HepG2 (cell line): ENCODE data around the gene FAM200B. TPM values are rescaled to one million over a fixed set of nuclear protein-coding genes. Genes with fewer than 3 reads are reported as not detected.

Source experiments
- ATAC-seq: fragments of 200-7000 bp; cut with Tn5 transposase; 3 replicates; pipeline ENCODE4 v1.9.1; 2020; ENCODE audit warnings: mild to moderate bottlenecking, moderate library complexity
- BruUV-seq: library from RNA; stranded (reverse); fragments of 400-500 nt; replicated peaks from 2 replicates; lab custom pipeline; 2021; lab: Mats Ljungman, UMichigan
- CTCF ChIA-PET: fragments of 300-600 bp; formaldehyde crosslinking; extraction: SDS; loops from one replicate; lab custom pipeline; 2021; ENCODE audit warnings: low total read pairs, inconsistent platforms, low intra/inter-chr PET ratio; lab: Yijun Ruan, JAX
- POLR2A ChIA-PET: fragments of 350-600 bp; sonication (Branson Sonifier 250); formaldehyde crosslinking; loops from one replicate; lab custom pipeline; 2020; ENCODE audit warnings: antibody characterized with exemption, inconsistent platforms; lab: Yijun Ruan, JAX
- DNase-seq: peaks from one replicate; pipeline ENCODE4 v3.0.0-alpha.2; 2015; ENCODE audit warnings: low spot score
- FAIRE-seq: peaks from 3 replicates; lab custom pipeline; 2011; peaks lifted over from hg19 to GRCh38; lab: Jason Lieb, UNC
- H2AFZ ChIP-seq: one replicate; pipeline ENCODE4 v1.6.1; 2011; ENCODE audit warnings: low read length, inconsistent platforms
- H3K27ac ChIP-seq: fragments of 300-600 bp; 3 replicates; pipeline ENCODE4 v1.8.0; 2011; ENCODE audit warnings: mixed run types, mild to moderate bottlenecking, mixed read lengths, low read length, inconsistent platforms; ENCODE audit not compliant: insufficient read depth; ENCODE audit errors: extremely low read length
- H3K27me3 ChIP-seq, 2 experiments: fragments of 200-600 bp in 1 of 2; 2 replicates in 1 of 2; 3 replicates in 1 of 2; pipeline versions ENCODE4 v1.6.0 to v1.8.0; 2011; ENCODE audit warnings: low read length in 2 of 2, mild to moderate bottlenecking in 2 of 2, moderate library complexity in 2 of 2, inconsistent platforms in 1 of 2; ENCODE audit not compliant: insufficient read depth in 2 of 2, control insufficient read depth in 1 of 2
- H3K36me3 ChIP-seq, 2 experiments: fragments of 200-600 bp in 1 of 2; replicated peaks in 1 of 2; 2 replicates in 1 of 2; 3 replicates in 1 of 2; pipeline versions ENCODE4 v1.5.1 to v1.8.0; 2011; ENCODE audit warnings: low read length in 2 of 2, inconsistent platforms in 1 of 2; ENCODE audit not compliant: insufficient read depth in 2 of 2, control insufficient read depth in 1 of 2
- H3K4me1 ChIP-seq: 2 replicates; pipeline ENCODE4 v1.5.1; 2012; ENCODE audit warnings: low read length, inconsistent platforms; ENCODE audit not compliant: insufficient read depth
- H3K4me2 ChIP-seq: 2 replicates; pipeline ENCODE4 v1.6.0; 2011; ENCODE audit warnings: low read depth, low read length, inconsistent platforms
- H3K4me3 ChIP-seq, 3 experiments: fragments of 200-600 bp in 1 of 3; sonication (generic), shearing (Covaris generic) in 1 of 3; replicated peaks in 1 of 3; 2 replicates each; pipeline ENCODE4 v1.5.1; 2011 to 2016; ENCODE audit warnings: low read length in 3 of 3, inconsistent platforms in 2 of 3, low read depth in 2 of 3, mild to moderate bottlenecking in 2 of 3, control low read depth in 1 of 3, mixed read lengths in 1 of 3; ENCODE audit not compliant: insufficient read depth in 1 of 3
- H3K79me2 ChIP-seq: one replicate; pipeline ENCODE4 v1.6.1; 2011; ENCODE audit warnings: low read length, inconsistent platforms; ENCODE audit not compliant: insufficient read depth
- H3K9ac ChIP-seq: 2 replicates; pipeline ENCODE4 v1.6.0; 2011; ENCODE audit warnings: mild to moderate bottlenecking, low read depth, low read length, inconsistent platforms; ENCODE audit not compliant: insufficient read depth
- H3K9me3 ChIP-seq: 2 replicates; pipeline ENCODE4 v1.5.1; 2012; ENCODE audit warnings: mild to moderate bottlenecking, low read length
- H4K20me1 ChIP-seq: 2 replicates; pipeline ENCODE4 v1.6.0; 2011; ENCODE audit warnings: inconsistent platforms, mild to moderate bottlenecking, low read length, moderate library complexity; ENCODE audit not compliant: insufficient read depth
- ARID2 ChIP-seq: sonication (generic); formaldehyde crosslinking; IDR thresholded peaks from 2 replicates; pipeline ENCODE4 v1.8.1; 2022; ENCODE audit warnings: mild to moderate bottlenecking, missing genetic modification reagents, borderline replicate concordance
- ATF7-NPFF ChIP-seq: sonication (generic); formaldehyde crosslinking; IDR thresholded peaks from 2 replicates; pipeline ENCODE4 v1.8.1; 2023; ENCODE audit warnings: mild to moderate bottlenecking, low read depth, missing genetic modification reagents, moderate library complexity
- CREB1 ChIP-seq, 2 experiments: fragments of 450-650 bp in 1 of 2; IDR thresholded peaks; 2 replicates each; pipeline ENCODE4 v1.6.1; 2016 to 2017; ENCODE audit warnings: control low read depth in 1 of 2, mild to moderate bottlenecking in 1 of 2, missing compliant biosample characterization in 1 of 2, missing genetic modification characterization in 1 of 2
- RFXAP ChIP-seq: sonication (generic); formaldehyde crosslinking; IDR thresholded peaks from 2 replicates; pipeline ENCODE4 v1.4.0; 2020; ENCODE audit warnings: missing genetic modification reagents, borderline replicate concordance
- SUZ12 ChIP-seq: fragments of 150-350 bp; IDR thresholded peaks from 2 replicates; pipeline ENCODE4 v1.6.1; 2014; ENCODE audit warnings: low read depth, low read length
- TARDBP ChIP-seq: sonication (generic); formaldehyde crosslinking; IDR thresholded peaks from 2 replicates; pipeline ENCODE4 v1.8.0; 2022; ENCODE audit warnings: mild to moderate bottlenecking, missing genetic modification reagents
- ZFP1 ChIP-seq: IDR thresholded peaks from 2 replicates; pipeline ENCODE4 v1.6.1; 2016
- ZNF30 ChIP-seq: sonication (generic); formaldehyde crosslinking; IDR thresholded peaks from 2 replicates; pipeline ENCODE4 v1.5.0; 2020; ENCODE audit warnings: mild to moderate bottlenecking, missing genetic modification reagents
- ZNF362 ChIP-seq: sonication (generic); formaldehyde crosslinking; IDR thresholded peaks from 2 replicates; pipeline ENCODE4 v1.4.0; 2020; ENCODE audit warnings: missing genetic modification reagents, mild to moderate bottlenecking, borderline replicate concordance
- ZNF441 ChIP-seq: sonication (generic); formaldehyde crosslinking; IDR thresholded peaks from 2 replicates; pipeline ENCODE4 v1.7.0; 2021; ENCODE audit warnings: missing genetic modification reagents, borderline replicate concordance
- ZNF569 ChIP-seq: sonication (generic); formaldehyde crosslinking; IDR thresholded peaks from 2 replicates; pipeline ENCODE4 v1.5.0; 2020; ENCODE audit warnings: mild to moderate bottlenecking, missing genetic modification reagents, moderate library complexity, borderline replicate concordance
- ZNF605 ChIP-seq: sonication (generic); formaldehyde crosslinking; IDR thresholded peaks from 2 replicates; pipeline ENCODE4 v1.8.0; 2022; ENCODE audit warnings: mild to moderate bottlenecking, missing genetic modification reagents
- ZNF781 ChIP-seq: sonication (generic); formaldehyde crosslinking; IDR thresholded peaks from 2 replicates; pipeline ENCODE4 v1.5.1; 2020; ENCODE audit warnings: borderline replicate concordance, mild to moderate bottlenecking, missing genetic modification reagents; ENCODE audit errors: not compliant biosample characterization
- WGBS: methylation state at CpG from one replicate; pipeline ENCODE4 v1.1.6; 2017; ENCODE audit warnings: low lambda C conversion rate; 5-methylcytosine and 5-hydroxymethylcytosine counted together
- in situ Hi-C: cut with HindIII; loops from 2 replicates; pipeline ENCODE4 v1.10.0; 2017; ENCODE audit warnings: low pct_unique_long_range_greater_than_20kb; ENCODE audit not compliant: extremely low pct_ligation_motif_present
- intact Hi-C: fragments of 100-400 bp; cut with micrococcal nuclease; formaldehyde crosslinking; loops from one replicate; pipeline ENCODE4 v1.10.0; 2022; ENCODE audit not compliant: unreplicated experiment
- polyA plus RNA-seq, 8 experiments: library from polyadenylated mRNA; depleted of rRNA in 3 of 8; stranded (reverse) in 7 of 8; unstranded in 1 of 8; fragments of >200 nt; fragmentation: Illumina TruSeq in 4 of 8; extraction: Trizol in 4 of 8; gene quantifications; 2 replicates each; pipeline versions ENCODE4 v1.2.1 to v1.2.3, GENCODE V29; 2011 to 2016; ENCODE audit warnings: low read depth in 4 of 8, missing spikeins in 1 of 8, mixed read lengths in 1 of 8; ENCODE audit not compliant: insufficient read depth in 1 of 8
- total RNA-seq, 5 experiments: library from RNA; depleted of rRNA; stranded (reverse); fragments of >200 nt; fragmentation: Illumina TruSeq; extraction: Trizol; gene quantifications; 2 replicates each; pipeline ENCODE4 v1.2.3, GENCODE V29; 2016; ENCODE audit warnings: low read depth in 1 of 5

Gene FAM200B
- total and polyA plus RNA-seq, 2 of the 13 experiments (the other 11 are each of a cell fraction or from before 2014, with no cell fraction given) = 25.6 to 41.8 TPM

GRCh38 chr4:15712214-15712613 lies 30.6 kb downstream of the FAM200B start:
- CTCF ChIA-PET = no interaction called here
- no peak overlapping the region for H3K4me2 ChIP-seq
- BruUV-seq = no TSS peak
- H3K4me1 ChIP-seq = peaks cover 9% of the 10 kb centered on the region
- POLR2A ChIA-PET = no interaction called here
- no peaks in the 10 kb centered on the region for H3K36me3 ChIP-seq
- DNase-seq (no peak), ATAC-seq (no peak), FAIRE-seq (no peak)
- H3K4me3 ChIP-seq = no peak overlapping the region
- in situ Hi-C loops = no loop called here
- no peaks in the 10 kb centered on the region for H3K79me2 ChIP-seq
- H4K20me1 ChIP-seq = no peaks in the 10 kb centered on the region
- H3K27me3 ChIP-seq = no peaks in the 10 kb centered on the region
- H3K9me3 ChIP-seq = no peaks in the 10 kb centered on the region
- no peak for TF ChIP-seq RFXAP (CRISPR knock-in tag)
- TF ChIP-seq CREB1 (IDR thresholded peaks at IDR 0.05) = peak; percentile 20; the same call in 1 of the 2 replicates
- TF ChIP-seq CREB1 (CRISPR knock-in tag; IDR thresholded peaks at IDR 0.05) = no peak
- TF ChIP-seq ARID2 = no peak
- TF ChIP-seq TARDBP (CRISPR knock-in tag) = no peak
- TF ChIP-seq ATF7-NPFF (CRISPR knock-in tag) = no peak
- no peak overlapping the region for H3K27ac ChIP-seq
- WGBS = 87% methylated on average over 1 of the region's 1 CpG
- intact Hi-C loops = no loop called here
- H3K9ac ChIP-seq = no peak overlapping the region
- H2AFZ ChIP-seq = no peak overlapping the region

DNA sequence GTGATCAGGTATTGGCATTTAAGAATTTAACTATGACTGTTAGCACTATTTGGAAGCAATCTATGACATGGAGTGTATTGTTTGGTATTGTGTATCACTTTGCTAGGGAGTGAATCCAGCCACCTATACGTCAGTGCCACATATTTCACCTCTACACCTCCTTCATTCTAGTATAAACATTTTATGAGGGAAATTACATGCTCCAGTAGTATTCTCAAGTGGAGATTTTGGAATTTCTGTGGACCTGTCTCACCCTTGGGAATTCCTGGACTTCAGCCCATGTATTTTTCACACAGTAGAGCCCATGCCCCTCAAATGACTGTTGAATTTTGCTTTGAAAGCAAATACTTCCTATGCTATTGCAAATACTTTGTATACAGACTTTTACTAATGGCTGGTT lies 32.5 kb downstream of the FAM200B start:
- H3K9ac ChIP-seq = no peak overlapping the region
- intact Hi-C loops (no loop called here), in situ Hi-C loops (no loop called here)
- H3K27me3 ChIP-seq = no peaks in the 10 kb centered on the region
- WGBS = 46% methylated on average over 1 of the region's 1 CpG
- ChIA-PET POLR2A (no interaction called here), CTCF (no interaction called here)
- no peak for DNase-seq
- no peak for FAIRE-seq
- H3K36me3 ChIP-seq = no peaks in the 10 kb centered on the region
- ATAC-seq = no peak
- TF ChIP-seq ZNF441 (CRISPR knock-in tag) (no peak), ZNF605 (CRISPR knock-in tag) (no peak), ZFP1 (no peak), ZNF781 (CRISPR knock-in tag) (no peak), SUZ12 (no peak), ZNF569 (CRISPR knock-in tag) (no peak), ARID2 (no peak), ZNF30 (CRISPR knock-in tag) (no peak), ZNF362 (CRISPR knock-in tag) (no peak)
- no peaks in the 10 kb centered on the region for H3K79me2 ChIP-seq
- H3K4me3 ChIP-seq = no peak overlapping the region
- no peaks in the 10 kb centered on the region for H4K20me1 ChIP-seq
- peaks cover 13% of the 10 kb centered on the region for H3K4me1 ChIP-seq
- no peak overlapping the region for H3K27ac ChIP-seq
- BruUV-seq = no TSS peak
- no peak overlapping the region for H3K4me2 ChIP-seq
- H2AFZ ChIP-seq = no peak overlapping the region
- no peaks in the 10 kb centered on the region for H3K9me3 ChIP-seq
